GM10266 (cell line): ENCODE data around the gene JAKMIP3.

Experiments
- DNase-seq: peaks from one replicate; pipeline ENCODE4 v3.0.0; 2012; ENCODE audit errors: extremely low spot score
- CTCF ChIP-seq: IDR thresholded peaks from 2 replicates; pipeline ENCODE4 v1.5.1; 2012; ENCODE audit warnings: mild to moderate bottlenecking, low read depth; ENCODE audit not compliant: control insufficient read depth, insufficient read depth; ENCODE audit errors: missing control alignments

The JAKMIP3 gene

GRCh38 chr10:132103116-132103910 is 37.6 kb downstream of the JAKMIP3 start:
- no peak for TF ChIP-seq CTCF
- no peak for DNase-seq

DNA sequence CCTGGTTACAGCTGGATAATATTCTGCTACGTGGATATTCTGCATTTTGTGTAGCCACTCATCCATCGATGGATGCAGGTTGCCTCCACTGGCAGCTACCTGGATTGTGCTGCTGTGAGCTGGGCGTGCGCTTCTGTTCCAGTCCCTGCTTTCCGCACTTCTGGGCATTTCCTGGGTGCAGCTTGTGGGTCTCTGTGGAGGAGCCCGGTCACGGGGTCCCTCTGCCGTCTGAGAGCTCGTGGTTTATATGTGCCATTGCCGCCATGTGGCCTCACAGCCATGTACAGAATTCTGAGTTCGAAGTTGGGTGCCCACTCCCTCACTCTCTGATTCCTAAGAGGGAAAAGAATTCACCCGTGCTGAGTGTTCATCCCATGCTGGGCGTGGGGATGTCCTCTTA is 38.3 kb downstream of the JAKMIP3 start:
- DNase-seq = no peak

GRCh38 chr10:132104471-132105301 is 38.9 kb downstream of the JAKMIP3 start:
- TF ChIP-seq CTCF = no peak
- no peak for DNase-seq

More for the DNA sequence above, 38.3 kb downstream of the JAKMIP3 start:
- TF ChIP-seq CTCF = no peak

GRCh38 chr10:132105302-132105995 is 39.7 kb downstream of the JAKMIP3 start:
- no peak for TF ChIP-seq CTCF
- no peak for DNase-seq

DNA sequence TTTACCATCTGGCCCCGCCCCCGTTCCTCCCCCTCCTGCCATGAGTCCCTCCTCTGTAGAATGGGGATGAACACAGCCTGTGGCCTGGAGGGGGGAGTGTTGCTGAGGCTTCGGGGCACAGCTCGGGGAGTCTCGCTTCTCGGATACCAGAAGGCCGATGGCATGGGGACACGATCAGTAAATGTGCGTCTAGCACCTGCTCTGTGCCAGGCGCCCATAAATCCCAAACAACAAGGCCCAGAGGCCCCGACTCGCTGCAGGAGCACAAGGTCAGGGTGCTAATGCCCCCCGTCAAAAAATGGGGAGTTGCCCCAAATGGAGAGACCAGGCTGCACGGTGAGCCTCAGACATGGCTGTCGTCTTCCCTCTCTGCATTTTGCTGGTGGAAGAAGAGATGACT is 40.7 kb downstream of the JAKMIP3 start:
- TF ChIP-seq CTCF = no peak
- DNase-seq = no peak

GRCh38 chr10:132107186-132107948 is 41.6 kb downstream of the JAKMIP3 start:
- no peak for TF ChIP-seq CTCF
- DNase-seq = no peak
